GM12801 (cell line): ENCODE measurements around the gene HOXB5.

Experiments
- TF ChIP-seq, protein P1 (sequence below): IDR thresholded peaks from one replicate; pipeline ENCODE4 v1.5.1; 2011; ENCODE audit warnings: control low read depth; ENCODE audit not compliant: insufficient read length; ENCODE audit errors: extremely low read depth

HOXB5 gene

DNA sequence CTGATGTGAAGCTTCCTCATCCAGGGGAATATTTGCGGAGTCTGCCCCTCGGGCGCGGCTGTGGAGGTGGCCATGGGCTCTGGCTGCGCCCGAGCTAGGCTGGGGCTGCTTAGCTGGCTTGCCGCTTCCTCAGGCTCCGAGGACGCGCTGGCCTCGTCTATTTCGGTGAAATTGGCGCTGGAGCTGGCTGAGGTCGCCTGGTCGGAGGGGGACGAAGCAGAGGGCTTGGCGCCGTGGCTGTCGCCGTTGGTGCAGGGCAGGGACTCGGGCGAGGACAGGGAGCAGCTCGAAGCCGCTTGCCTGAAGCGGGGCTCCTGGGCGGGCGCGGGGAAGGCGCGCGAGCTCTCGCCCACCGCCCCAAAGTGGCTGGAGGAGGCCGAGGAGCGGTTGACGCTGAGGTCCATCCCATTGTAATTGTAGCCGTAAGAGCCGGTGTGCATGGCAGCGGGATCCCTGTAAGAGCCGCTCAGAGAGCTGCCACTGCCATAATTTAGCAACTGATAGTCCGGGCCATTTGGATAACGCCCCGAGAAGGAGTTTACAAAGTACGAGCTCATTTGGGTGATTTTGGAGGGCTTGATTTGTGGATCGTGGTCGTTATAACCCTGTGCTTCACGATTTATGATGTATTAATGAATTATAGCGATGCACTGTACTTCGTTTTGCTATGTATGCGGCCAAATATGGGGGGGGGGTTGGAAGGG is at the start of gene HOXB5:
Gene HOXB5, minus strand, starts transcription at position 654 of the 704 bp plus-strand sequence. Its CDS starts 97 bp downstream, at position 557.
- TF ChIP-seq, protein P1, sequence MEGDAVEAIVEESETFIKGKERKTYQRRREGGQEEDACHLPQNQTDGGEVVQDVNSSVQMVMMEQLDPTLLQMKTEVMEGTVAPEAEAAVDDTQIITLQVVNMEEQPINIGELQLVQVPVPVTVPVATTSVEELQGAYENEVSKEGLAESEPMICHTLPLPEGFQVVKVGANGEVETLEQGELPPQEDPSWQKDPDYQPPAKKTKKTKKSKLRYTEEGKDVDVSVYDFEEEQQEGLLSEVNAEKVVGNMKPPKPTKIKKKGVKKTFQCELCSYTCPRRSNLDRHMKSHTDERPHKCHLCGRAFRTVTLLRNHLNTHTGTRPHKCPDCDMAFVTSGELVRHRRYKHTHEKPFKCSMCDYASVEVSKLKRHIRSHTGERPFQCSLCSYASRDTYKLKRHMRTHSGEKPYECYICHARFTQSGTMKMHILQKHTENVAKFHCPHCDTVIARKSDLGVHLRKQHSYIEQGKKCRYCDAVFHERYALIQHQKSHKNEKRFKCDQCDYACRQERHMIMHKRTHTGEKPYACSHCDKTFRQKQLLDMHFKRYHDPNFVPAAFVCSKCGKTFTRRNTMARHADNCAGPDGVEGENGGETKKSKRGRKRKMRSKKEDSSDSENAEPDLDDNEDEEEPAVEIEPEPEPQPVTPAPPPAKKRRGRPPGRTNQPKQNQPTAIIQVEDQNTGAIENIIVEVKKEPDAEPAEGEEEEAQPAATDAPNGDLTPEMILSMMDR = no peak

DNA sequence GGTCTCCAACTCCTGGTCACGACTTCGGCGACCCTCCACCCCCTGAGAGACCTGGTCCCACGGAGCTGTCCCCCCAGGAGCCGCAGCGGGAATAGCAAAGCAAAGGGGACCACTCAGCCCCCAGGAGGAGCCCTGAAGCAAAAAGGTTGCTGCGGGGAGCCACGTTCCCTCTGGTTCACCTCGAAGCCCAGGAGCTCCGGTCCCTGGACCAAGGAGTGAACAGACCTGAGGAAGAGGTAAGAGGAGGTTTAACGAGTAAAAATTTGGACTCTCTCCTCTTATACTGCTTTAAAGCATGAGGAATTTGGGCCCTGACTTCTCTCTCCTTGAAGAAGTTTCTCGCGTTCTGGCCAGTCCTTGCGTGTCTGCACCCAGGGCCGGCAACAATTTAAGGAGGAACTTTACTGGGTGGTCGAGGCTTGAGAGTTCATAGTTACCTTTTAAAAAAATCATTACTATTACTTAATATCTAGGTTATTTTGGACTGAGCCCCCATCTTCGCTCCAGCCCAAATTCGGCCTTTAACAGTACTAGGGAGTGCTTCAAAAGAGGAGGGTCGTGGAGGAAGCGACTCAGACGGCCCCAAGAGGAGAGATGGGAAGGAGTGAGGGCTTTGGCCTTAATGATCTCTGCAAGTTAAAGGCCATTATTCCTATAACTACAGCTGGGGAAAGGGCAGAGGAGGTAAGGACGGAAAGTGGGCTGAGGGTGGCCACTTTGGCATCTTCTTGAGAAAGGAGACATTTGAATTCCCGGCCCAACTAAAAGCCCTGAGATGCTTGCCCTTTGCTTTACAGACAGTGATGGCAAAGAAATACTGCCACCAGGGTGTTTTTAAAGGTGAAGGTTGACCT is 49.5 kb upstream of the HOXB5 start:
- TF ChIP-seq, protein P1 = no peak

DNA sequence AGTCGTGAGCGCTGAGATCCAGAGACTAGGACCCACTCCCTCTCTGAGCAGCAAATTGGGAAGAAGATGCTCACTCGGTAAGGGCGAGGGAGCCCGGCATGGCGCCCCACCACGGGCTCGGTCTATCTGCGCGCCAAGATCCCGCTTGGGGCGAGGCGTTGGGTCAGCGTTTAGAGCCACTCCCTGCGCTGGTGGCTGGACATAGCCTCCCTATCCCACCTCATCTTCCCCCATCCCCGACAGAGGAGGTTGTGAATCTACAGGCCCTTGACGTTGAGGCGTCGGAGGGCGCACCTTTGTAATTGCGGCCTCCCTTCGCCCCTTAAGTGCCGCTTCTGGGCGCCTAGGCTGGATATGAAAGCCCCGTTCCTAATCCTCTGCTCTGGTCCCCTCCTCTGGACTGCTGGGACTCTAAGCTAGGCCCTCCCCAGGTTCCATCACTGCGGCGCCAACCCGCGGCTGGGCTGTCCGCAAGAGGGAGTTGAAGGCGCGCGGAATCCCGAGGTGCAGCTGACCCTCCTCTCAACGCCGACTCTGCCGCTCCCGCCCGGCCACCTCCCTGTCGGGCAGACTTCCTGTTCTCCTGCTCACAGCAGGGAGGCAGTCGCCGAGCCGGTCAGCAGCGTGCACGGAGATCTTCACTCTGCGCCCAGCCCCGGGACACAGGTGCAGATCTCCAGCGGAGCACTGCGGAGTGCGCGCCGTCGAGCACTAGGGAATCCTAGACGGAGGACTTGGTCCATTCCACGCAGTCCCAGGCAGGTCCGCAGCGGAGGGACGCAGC is 48.7 kb upstream of the HOXB5 start:
- TF ChIP-seq, protein P1 = no peak

DNA sequence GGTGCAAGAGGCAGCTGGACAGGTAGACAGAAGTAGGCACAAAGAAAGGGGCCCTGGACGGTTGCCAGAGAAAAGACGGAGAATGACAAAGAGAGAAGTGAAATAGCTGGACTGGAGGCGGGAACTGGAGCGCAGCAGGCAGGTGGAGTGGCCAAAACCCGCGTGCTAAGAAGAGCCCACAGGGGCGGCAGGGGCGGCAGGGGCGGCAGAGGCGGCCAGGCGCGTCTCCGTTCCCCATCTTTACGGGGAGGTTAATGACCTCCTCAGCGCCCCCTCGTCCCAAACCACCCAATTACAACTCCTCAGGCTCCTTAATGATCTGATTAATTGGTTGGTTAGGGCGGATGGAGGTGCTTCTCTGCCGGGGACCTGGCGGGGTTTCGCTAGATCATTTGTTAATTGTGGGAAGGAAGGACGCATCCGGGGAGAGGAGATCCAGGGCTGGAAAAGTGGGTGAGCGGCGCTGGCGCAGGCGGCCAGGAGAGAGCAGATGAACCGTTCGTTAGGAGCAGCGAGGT is 48.0 kb upstream of the HOXB5 start:
- TF ChIP-seq, protein P1 = no peak

DNA sequence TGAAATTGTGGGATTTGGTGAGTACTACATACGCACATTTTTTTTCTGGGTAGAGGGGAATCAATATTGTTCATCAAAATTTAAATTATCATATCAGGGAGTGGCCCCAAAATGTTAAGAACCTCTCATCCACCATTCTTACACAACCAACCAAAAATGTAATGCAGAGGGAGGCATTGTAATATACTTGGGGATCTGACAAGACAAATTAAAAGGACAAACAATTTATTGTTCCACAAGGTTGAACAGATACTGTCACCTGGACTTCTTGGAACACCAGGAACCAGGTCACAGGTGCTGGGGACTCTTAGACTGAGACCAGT is 47.2 kb upstream of the HOXB5 start:
- TF ChIP-seq, protein P1 = no peak

DNA sequence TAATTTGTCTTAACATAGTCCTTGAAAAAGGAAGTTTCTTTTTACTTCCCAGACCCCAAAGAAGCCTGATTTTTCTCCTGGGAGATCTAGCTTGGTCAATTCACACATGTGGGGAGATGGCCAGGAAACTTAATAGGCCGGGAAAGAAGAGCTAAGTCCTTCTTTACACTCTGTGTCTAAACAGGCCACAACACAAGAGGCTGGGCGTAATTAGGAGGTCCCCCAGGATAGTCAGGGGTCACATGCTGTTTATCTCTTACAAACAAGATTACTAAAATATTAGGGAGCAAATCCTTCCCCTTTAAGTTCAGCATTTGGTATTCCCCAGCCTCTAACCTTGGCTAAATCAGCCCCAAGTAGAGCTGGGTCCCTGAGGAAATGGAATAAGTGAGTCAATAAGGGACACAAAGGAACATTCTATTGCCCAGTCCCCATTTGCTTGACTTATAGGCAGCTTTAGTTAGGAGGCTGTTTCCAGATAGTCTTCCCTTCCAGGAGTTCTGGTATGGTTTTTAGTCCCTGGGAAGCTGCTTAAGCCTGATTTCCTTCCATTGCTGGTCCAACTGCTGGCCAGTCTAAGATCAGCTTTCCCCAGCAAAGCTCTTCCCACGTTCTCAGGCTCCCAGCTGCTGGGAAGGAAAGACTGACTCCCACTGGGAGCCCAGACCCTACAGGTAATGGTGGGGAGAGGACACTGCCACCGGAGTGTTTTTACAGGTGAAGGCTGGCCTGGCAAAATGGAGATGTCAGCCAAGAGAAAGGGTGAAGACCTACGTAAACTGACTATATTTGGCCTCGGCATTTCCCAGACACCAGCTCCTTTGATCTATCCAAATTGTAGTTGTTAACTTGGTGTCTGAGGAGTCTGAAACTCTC is 46.6 kb upstream of the HOXB5 start:
- TF ChIP-seq, protein P1 = no peak
